NB4 (cell line): ENCODE measurements around the gene KCNQ1.

ENCODE experiments used
- CTCF ChIP-seq: IDR thresholded peaks from one replicate; pipeline ENCODE4 v1.5.1; 2012; ENCODE audit warnings: low read depth, low read length
- POLR2A ChIP-seq: IDR thresholded peaks from 2 replicates; pipeline ENCODE4 v1.6.1; 2011; ENCODE audit warnings: mild to moderate bottlenecking; ENCODE audit not compliant: insufficient read length; ENCODE audit errors: extremely low read depth

GRCh38 chr11:2701230-2701629, 256.4 kb downstream of the KCNQ1 start:
- TF ChIP-seq CTCF (no peak), POLR2A (no peak)
